ENCODE data around the gene NUDT6.

GRCh38 chr4:122946142-122946541 is 23.7 kb upstream of the NUDT6 start:
- TF ChIP-seq, protein P1, sequence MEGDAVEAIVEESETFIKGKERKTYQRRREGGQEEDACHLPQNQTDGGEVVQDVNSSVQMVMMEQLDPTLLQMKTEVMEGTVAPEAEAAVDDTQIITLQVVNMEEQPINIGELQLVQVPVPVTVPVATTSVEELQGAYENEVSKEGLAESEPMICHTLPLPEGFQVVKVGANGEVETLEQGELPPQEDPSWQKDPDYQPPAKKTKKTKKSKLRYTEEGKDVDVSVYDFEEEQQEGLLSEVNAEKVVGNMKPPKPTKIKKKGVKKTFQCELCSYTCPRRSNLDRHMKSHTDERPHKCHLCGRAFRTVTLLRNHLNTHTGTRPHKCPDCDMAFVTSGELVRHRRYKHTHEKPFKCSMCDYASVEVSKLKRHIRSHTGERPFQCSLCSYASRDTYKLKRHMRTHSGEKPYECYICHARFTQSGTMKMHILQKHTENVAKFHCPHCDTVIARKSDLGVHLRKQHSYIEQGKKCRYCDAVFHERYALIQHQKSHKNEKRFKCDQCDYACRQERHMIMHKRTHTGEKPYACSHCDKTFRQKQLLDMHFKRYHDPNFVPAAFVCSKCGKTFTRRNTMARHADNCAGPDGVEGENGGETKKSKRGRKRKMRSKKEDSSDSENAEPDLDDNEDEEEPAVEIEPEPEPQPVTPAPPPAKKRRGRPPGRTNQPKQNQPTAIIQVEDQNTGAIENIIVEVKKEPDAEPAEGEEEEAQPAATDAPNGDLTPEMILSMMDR (IDR thresholded peaks at IDR 0.05; ENCODE audit: insufficient read depth, low read length, poor library complexity, severe bottlenecking), result no peak
- TF ChIP-seq EZH2phosphoT487 (conservative IDR thresholded peaks at IDR 0.05; ENCODE audit: low read length), result no peak
